GM10248 (cell line): ENCODE measurements around the gene ABCG5.

Experiments used
- CTCF ChIA-PET: fragments of 300-600 bp; sonication (Branson Sonifier 250); formaldehyde crosslinking; extraction: SDS; loops from one replicate; lab custom pipeline; 2021; ENCODE audit warnings: antibody characterized with exemption; lab: Yijun Ruan, JAX
- POLR2A ChIA-PET: fragments of 350-650 bp; sonication (Branson Sonifier 250); formaldehyde crosslinking; extraction: SDS; loops from one replicate; lab custom pipeline; 2020; ENCODE audit warnings: antibody characterized with exemption; lab: Yijun Ruan, JAX
- DNase-seq: peaks from one replicate; pipeline ENCODE4 v3.0.0; 2012; ENCODE audit errors: extremely low spot score
- TF ChIP-seq, protein P1 (sequence below): IDR thresholded peaks from 2 replicates; pipeline ENCODE4 v1.5.1; 2012; ENCODE audit warnings: mild to moderate bottlenecking, low read depth; ENCODE audit errors: extremely low read depth, missing control alignments, control extremely low read depth

The ABCG5 gene

DNA sequence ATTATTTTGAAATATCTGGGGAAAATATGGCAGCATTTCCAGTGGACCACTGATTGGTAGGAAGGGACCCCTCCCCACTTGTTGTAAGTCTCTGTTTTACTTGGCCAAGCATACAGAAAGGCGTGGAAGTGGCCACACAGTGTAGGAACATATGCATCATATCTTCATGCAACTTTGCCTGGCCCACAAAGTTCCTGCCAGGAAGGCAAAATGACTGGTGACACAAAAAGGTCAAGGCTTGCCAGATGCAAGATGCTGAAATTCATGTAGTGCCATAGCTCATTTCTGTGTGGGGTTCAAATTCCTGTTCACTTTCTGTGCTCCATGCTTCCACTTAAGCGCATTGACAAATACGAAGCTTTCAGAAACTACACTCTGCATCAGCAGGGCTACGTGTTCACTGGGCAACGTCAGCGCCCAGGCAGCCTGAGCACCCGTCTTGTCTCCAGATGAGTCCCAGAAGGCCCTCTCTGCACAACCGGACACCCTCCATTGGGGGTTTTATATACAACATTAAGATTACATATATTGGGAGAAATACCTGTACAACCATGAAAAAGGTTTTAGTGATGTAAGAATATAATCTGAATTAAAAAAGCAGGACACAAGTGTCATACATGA lies 61.2 kb downstream of the ABCG5 start:
- TF ChIP-seq, protein P1, sequence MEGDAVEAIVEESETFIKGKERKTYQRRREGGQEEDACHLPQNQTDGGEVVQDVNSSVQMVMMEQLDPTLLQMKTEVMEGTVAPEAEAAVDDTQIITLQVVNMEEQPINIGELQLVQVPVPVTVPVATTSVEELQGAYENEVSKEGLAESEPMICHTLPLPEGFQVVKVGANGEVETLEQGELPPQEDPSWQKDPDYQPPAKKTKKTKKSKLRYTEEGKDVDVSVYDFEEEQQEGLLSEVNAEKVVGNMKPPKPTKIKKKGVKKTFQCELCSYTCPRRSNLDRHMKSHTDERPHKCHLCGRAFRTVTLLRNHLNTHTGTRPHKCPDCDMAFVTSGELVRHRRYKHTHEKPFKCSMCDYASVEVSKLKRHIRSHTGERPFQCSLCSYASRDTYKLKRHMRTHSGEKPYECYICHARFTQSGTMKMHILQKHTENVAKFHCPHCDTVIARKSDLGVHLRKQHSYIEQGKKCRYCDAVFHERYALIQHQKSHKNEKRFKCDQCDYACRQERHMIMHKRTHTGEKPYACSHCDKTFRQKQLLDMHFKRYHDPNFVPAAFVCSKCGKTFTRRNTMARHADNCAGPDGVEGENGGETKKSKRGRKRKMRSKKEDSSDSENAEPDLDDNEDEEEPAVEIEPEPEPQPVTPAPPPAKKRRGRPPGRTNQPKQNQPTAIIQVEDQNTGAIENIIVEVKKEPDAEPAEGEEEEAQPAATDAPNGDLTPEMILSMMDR = no peak
- DNase-seq = no peak
- ChIA-PET POLR2A (no interaction called here), CTCF (no interaction called here)

- ChIA-PET CTCF (no interaction called here), POLR2A (no interaction called here)
- TF ChIP-seq, protein P1 = no peak
- DNase-seq = no peak
Observed at GRCh38 chr2:43776324-43776723, 62.3 kb downstream of the ABCG5 start.

DNA sequence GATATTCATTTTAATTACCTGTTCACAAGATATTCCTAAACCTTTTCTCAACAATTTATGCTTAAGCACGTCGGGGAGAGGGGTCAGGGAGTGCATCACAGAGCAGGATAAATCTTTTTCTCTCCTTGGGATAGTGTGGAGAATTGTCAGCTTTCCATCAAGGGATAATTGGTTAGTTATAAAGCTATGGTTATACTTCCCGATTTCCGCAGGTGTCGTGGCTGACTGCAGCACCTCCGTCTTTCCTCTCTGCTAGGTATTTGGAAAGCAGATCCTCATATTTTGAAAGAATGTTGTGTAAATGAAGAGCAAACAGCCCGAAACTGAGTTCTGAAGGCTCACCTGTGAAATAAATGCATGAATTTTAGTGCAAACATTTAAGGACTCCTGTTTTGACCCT lies 64.0 kb downstream of the ABCG5 start:
- no peak for DNase-seq
- CTCF ChIA-PET = interaction anchor here (0.8 to 1.6 kb wide), 4 partner anchors 9 to 269 kb away, joined by 3 to 5 read pairs (median 4); no protein-coding TSS in a partner anchor
- TF ChIP-seq, protein P1 = no peak
- POLR2A ChIA-PET = no interaction called here

GRCh38 chr2:43773876-43774613 lies 64.6 kb downstream of the ABCG5 start, which contains the start of gene DYNC2LI1:
Gene DYNC2LI1 (plus strand): TSS chr2:43774039. CDS start chr2:43774139, 100 bp downstream.
- peak; percentile 91 for DNase-seq
- ChIA-PET CTCF (interaction anchor here (0.8 to 1.6 kb wide), 4 partner anchors 10 to 270 kb away, joined by 3 to 5 read pairs (median 4); no protein-coding TSS in a partner anchor), POLR2A (no interaction called here)
- TF ChIP-seq, protein P1 = no peak

- POLR2A ChIA-PET = no interaction called here
- CTCF ChIA-PET = no interaction called here
- TF ChIP-seq, protein P1 = no peak
- no peak for DNase-seq
Observed at GRCh38 chr2:43766006-43766405, 72.6 kb downstream of the ABCG5 start.

GRCh38 chr2:43764086-43764705 lies 74.4 kb downstream of the ABCG5 start:
- ChIA-PET CTCF (no interaction called here), POLR2A (no interaction called here)
- TF ChIP-seq, protein P1 = no peak
- DNase-seq = no peak
